SK-N-SH (cell line): ENCODE data around the gene HBG2. TPM values are rescaled to one million over a fixed set of nuclear protein-coding genes. Genes with fewer than 3 reads are reported as not detected.

Experiments
- CTCF ChIA-PET: fragments of 300-600, 350-600 bp; formaldehyde crosslinking; extraction: SDS; loops from one replicate; lab custom pipeline; 2021; lab: Yijun Ruan, JAX
- POLR2A ChIA-PET: fragments of 350-600 bp; sonication (Branson Sonifier 250); formaldehyde crosslinking; extraction: SDS; loops from one replicate; lab custom pipeline; 2020; ENCODE audit warnings: antibody characterized with exemption, inconsistent platforms; lab: Yijun Ruan, JAX
- DNase-seq: peaks from one replicate; pipeline ENCODE4 v3.0.0; 2012
- H2AFZ ChIP-seq: fragments of 200-600 bp; sonication (generic); 2 replicates; pipeline ENCODE4 v1.8.1; 2016; ENCODE audit warnings: antibody characterized with exemption, mild to moderate bottlenecking, low read depth
- H3F3A ChIP-seq: fragments of 200-600 bp; sonication (generic); replicated peaks from 2 replicates; pipeline ENCODE3; 2016; ENCODE audit warnings: antibody characterized with exemption, mild to moderate bottlenecking; ENCODE audit not compliant: insufficient read depth
- H3K27ac ChIP-seq, 2 experiments: fragments of 200-500 bp in 1 of 2; fragments of 200-600 bp in 1 of 2; sonication (Bioruptor generic) in 1 of 2; sonication (generic), shearing (Covaris generic) in 1 of 2; 2 replicates each; pipeline versions ENCODE4 v1.5.1 to v1.6.1; 2014 to 2016; ENCODE audit warnings: low read depth in 2 of 2, inconsistent platforms in 1 of 2, low read length in 1 of 2, mild to moderate bottlenecking in 1 of 2, mixed read lengths in 1 of 2
- H3K27me3 ChIP-seq: fragments of 200-600 bp; sonication (generic), shearing (Covaris generic); 2 replicates; pipeline ENCODE4 v1.6.1; 2016; ENCODE audit warnings: mixed run types; ENCODE audit not compliant: insufficient read depth
- H3K36me3 ChIP-seq, 2 experiments: fragments of 200-500 bp in 1 of 2; fragments of 200-600 bp in 1 of 2; sonication (Bioruptor generic) in 1 of 2; sonication (generic) in 1 of 2; replicated peaks in 1 of 2; 2 replicates each; pipeline versions ENCODE3 to v1.5.1; 2014 to 2016; ENCODE audit warnings: low read length in 1 of 2, mild to moderate bottlenecking in 1 of 2; ENCODE audit not compliant: insufficient read depth in 2 of 2, control insufficient read depth in 1 of 2
- H3K4me1 ChIP-seq, 2 experiments: fragments of 200-500 bp in 1 of 2; fragments of 200-600 bp in 1 of 2; sonication (Bioruptor generic) in 1 of 2; sonication (generic), shearing (Covaris generic) in 1 of 2; 2 replicates each; pipeline versions ENCODE4 v1.5.1 to v1.6.1; 2014 to 2016; ENCODE audit warnings: low read depth in 1 of 2, low read length in 1 of 2, mixed run types in 1 of 2; ENCODE audit not compliant: insufficient read depth in 2 of 2, control insufficient read depth in 1 of 2
- H3K4me2 ChIP-seq: fragments of 200-600 bp; sonication (generic), shearing (Covaris generic); 2 replicates; pipeline ENCODE4 v1.6.1; 2017; ENCODE audit warnings: mixed run types
- H3K4me3 ChIP-seq, 2 experiments: fragments of 200-500 bp in 1 of 2; fragments of 200-600 bp in 1 of 2; sonication (Bioruptor generic) in 1 of 2; sonication (generic), shearing (Covaris generic) in 1 of 2; 2 replicates each; pipeline versions ENCODE4 v1.5.1 to v1.8.1; 2014 to 2016; ENCODE audit warnings: low read depth in 2 of 2, inconsistent platforms in 1 of 2, low read length in 1 of 2, mild to moderate bottlenecking in 1 of 2, mixed read lengths in 1 of 2, moderate library complexity in 1 of 2
- H3K79me2 ChIP-seq: fragments of 200-600 bp; sonication (generic); 2 replicates; pipeline ENCODE4 v1.8.1; 2017; ENCODE audit warnings: mild to moderate bottlenecking; ENCODE audit not compliant: insufficient read depth
- H3K9ac ChIP-seq: fragments of 200-600 bp; sonication (generic); 2 replicates; pipeline ENCODE4 v1.6.1; 2017; ENCODE audit warnings: mixed run types
- H3K9me2 ChIP-seq: fragments of 200-600 bp; sonication (generic); 2 replicates; pipeline ENCODE4 v1.6.1; 2017; ENCODE audit warnings: mixed run types
- H3K9me3 ChIP-seq: fragments of 200-600 bp; sonication (generic); 2 replicates; pipeline ENCODE4 v1.6.1; 2017; ENCODE audit warnings: mixed run types, mild to moderate bottlenecking, moderate library complexity
- H4K20me1 ChIP-seq: fragments of 200-600 bp; sonication (generic); 2 replicates; pipeline ENCODE4 v1.6.1; 2017; ENCODE audit warnings: mild to moderate bottlenecking, mixed run types; ENCODE audit not compliant: insufficient read depth
- CHD2 ChIP-seq: fragments of 150-350 bp; IDR thresholded peaks from 2 replicates; pipeline ENCODE4 v1.6.1; 2018; ENCODE audit warnings: low read length; ENCODE audit not compliant: partially characterized antibody
- ELF1 ChIP-seq: IDR thresholded peaks from 2 replicates; pipeline ENCODE4 v1.4.0; 2012
- FOXM1 ChIP-seq: IDR thresholded peaks from 2 replicates; pipeline ENCODE4 v1.4.0; 2012; ENCODE audit warnings: low read depth, mild to moderate bottlenecking
- GATA2 ChIP-seq: sonication (generic); formaldehyde crosslinking; IDR thresholded peaks from 2 replicates; pipeline ENCODE4 v1.5.0; 2020; ENCODE audit warnings: mild to moderate bottlenecking, missing genetic modification reagents
- MXI1 ChIP-seq: IDR thresholded peaks from 2 replicates; pipeline ENCODE4 v1.6.1; 2012; ENCODE audit warnings: mild to moderate bottlenecking, low read depth, low read length, improper control_type of control experiment
- NRF1 ChIP-seq: IDR thresholded peaks from 2 replicates; pipeline ENCODE4 v1.6.1; 2012; ENCODE audit warnings: low read depth, mild to moderate bottlenecking, low read length
- POLR2AphosphoS5 ChIP-seq: IDR thresholded peaks from 2 replicates; pipeline ENCODE4 v1.6.1; 2012; ENCODE audit warnings: low read depth, low read length
- RCOR1 ChIP-seq: fragments of 150-350 bp; IDR thresholded peaks from 2 replicates; pipeline ENCODE4 v1.6.1; 2017; ENCODE audit warnings: antibody characterized with exemption, low read length
- SIN3A ChIP-seq: IDR thresholded peaks from 2 replicates; pipeline ENCODE4 v1.6.1; 2012; ENCODE audit warnings: low read depth, mild to moderate bottlenecking, low read length, moderate library complexity, borderline replicate concordance
- TCF12 ChIP-seq: IDR thresholded peaks from 2 replicates; pipeline ENCODE4 v1.4.0; 2012
- TEAD4 ChIP-seq: IDR thresholded peaks from 2 replicates; pipeline ENCODE4 v1.4.0; 2012; ENCODE audit warnings: mild to moderate bottlenecking, borderline replicate concordance; ENCODE audit not compliant: insufficient read depth
- YY1 ChIP-seq: IDR thresholded peaks from 2 replicates; pipeline ENCODE4 v1.4.0; 2012; ENCODE audit warnings: low read depth, mild to moderate bottlenecking
- WGBS: methylation state at CpG from one replicate; pipeline ENCODE4 v1.1.6; 2017; ENCODE audit warnings: low lambda C conversion rate; 5-methylcytosine and 5-hydroxymethylcytosine counted together
- polyA plus RNA-seq, 3 experiments: library from polyadenylated mRNA; depleted of rRNA; stranded (reverse); fragments of >200 nt; gene quantifications; 2 replicates each; pipeline ENCODE4 v1.2.3, GENCODE V29; 2012
- TF ChIP-seq, protein P1 (sequence below): IDR thresholded peaks from 2 replicates; pipeline ENCODE4 v1.4.0; 2012; ENCODE audit warnings: low read depth
- TF ChIP-seq, protein P2 (sequence below): fragments of 200-600 bp; sonication (generic); IDR thresholded peaks from 2 replicates; pipeline ENCODE4 v1.6.1; 2017; ENCODE audit warnings: antibody characterized with exemption, mild to moderate bottlenecking, moderate library complexity
- TF ChIP-seq, protein P3 (sequence below): IDR thresholded peaks from 2 replicates; pipeline ENCODE4 v1.6.1; 2012; ENCODE audit warnings: mild to moderate bottlenecking, low read depth, low read length, moderate library complexity
- TF ChIP-seq, protein P4 (sequence below): fragments of 150-350 bp; IDR thresholded peaks from 2 replicates; pipeline ENCODE4 v1.6.1; 2016; ENCODE audit warnings: mild to moderate bottlenecking, low read depth, low read length
- TF ChIP-seq, protein P5 (sequence below): fragments of 150-350 bp; IDR thresholded peaks from 2 replicates; pipeline ENCODE4 v1.6.1; 2017; ENCODE audit warnings: antibody characterized with exemption, low read length, low read depth, borderline replicate concordance
- TF ChIP-seq, protein P6 (sequence below): IDR thresholded peaks from 2 replicates; pipeline ENCODE4 v1.4.0; 2012; ENCODE audit warnings: low read depth, borderline replicate concordance

Gene HBG2
- polyA plus RNA-seq, 1 of the 3 experiments (the other 2 are of a cell fraction) = 0.33 TPM

DNA sequence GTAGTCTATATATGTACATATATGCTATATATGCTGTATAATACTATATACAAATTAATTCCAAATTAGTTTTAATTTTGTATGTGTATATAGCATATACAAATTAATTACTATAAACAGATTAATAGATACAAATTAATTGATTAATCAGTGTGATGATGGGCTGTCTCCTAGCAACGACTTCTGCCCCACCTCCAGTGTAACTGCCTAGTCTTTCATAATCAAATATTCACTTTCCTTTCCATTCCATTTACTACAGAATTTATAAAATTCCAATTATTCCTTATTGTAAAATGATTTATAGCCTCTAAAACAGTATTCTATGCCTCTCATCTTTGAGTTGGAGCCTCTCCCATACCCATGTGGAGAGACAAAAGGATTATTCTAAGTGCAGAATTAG lies 21.3 kb downstream of the HBG2 start (continued):
- TF ChIP-seq POLR2AphosphoS5 = no peak
- no peak for TF ChIP-seq MXI1
- TF ChIP-seq, protein P1, sequence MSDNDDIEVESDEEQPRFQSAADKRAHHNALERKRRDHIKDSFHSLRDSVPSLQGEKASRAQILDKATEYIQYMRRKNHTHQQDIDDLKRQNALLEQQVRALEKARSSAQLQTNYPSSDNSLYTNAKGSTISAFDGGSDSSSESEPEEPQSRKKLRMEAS = no peak
- TF ChIP-seq, all 33 proteins: peak for 0

DNA sequence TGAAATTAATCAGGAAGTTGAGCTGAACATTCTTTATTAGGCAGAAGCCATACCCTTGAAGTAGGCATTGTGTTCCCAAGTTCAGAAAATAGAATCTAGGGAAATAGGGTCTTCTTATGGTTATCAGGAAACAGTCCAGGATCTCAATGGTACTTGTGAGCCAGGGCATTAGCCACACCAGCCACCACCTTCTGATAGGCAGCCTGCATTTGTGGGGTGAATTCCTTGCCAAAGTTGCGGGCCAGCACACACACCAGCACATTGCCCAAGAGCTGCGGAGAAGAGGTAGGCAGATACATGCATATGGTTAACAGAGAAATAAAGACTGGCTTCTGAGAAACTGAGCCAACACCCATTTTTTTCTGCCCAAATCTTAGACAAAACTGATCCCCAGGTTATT lies 21.8 kb downstream of the HBG2 start:
- Histone ChIP-seq H3K27me3 (no peaks in the 10 kb centered on the region), H3K79me2 (no peaks in the 10 kb centered on the region), H3K36me3 (no peaks in the 10 kb centered on the region), H3K4me2 (no peak overlapping the region), H3K9me3 (no peaks in the 10 kb centered on the region), H2AFZ (no peak overlapping the region), H3K4me3 (no peak overlapping the region), H3K9me2 (no peaks in the 10 kb centered on the region), H3K4me1 (no peaks in the 10 kb centered on the region), H3K9ac (no peak overlapping the region), H3F3A (no peaks in the 10 kb centered on the region), H4K20me1 (no peaks in the 10 kb centered on the region), H3K27ac (no peak overlapping the region)
- ChIA-PET POLR2A (no interaction called here), CTCF (no interaction called here)
- WGBS = 31% methylated on average over 2 of the region's 2 CpGs
- no peak for DNase-seq
- TF ChIP-seq, protein P2, sequence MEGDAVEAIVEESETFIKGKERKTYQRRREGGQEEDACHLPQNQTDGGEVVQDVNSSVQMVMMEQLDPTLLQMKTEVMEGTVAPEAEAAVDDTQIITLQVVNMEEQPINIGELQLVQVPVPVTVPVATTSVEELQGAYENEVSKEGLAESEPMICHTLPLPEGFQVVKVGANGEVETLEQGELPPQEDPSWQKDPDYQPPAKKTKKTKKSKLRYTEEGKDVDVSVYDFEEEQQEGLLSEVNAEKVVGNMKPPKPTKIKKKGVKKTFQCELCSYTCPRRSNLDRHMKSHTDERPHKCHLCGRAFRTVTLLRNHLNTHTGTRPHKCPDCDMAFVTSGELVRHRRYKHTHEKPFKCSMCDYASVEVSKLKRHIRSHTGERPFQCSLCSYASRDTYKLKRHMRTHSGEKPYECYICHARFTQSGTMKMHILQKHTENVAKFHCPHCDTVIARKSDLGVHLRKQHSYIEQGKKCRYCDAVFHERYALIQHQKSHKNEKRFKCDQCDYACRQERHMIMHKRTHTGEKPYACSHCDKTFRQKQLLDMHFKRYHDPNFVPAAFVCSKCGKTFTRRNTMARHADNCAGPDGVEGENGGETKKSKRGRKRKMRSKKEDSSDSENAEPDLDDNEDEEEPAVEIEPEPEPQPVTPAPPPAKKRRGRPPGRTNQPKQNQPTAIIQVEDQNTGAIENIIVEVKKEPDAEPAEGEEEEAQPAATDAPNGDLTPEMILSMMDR = no peak
- TF ChIP-seq TEAD4 (no peak), CHD2 (no peak), ELF1 (no peak), RCOR1 (no peak), SIN3A (no peak), NRF1 (no peak), GATA2 (CRISPR knock-in tag) (no peak), TCF12 (no peak), FOXM1 (no peak), YY1 (no peak)
- TF ChIP-seq, protein P3, sequence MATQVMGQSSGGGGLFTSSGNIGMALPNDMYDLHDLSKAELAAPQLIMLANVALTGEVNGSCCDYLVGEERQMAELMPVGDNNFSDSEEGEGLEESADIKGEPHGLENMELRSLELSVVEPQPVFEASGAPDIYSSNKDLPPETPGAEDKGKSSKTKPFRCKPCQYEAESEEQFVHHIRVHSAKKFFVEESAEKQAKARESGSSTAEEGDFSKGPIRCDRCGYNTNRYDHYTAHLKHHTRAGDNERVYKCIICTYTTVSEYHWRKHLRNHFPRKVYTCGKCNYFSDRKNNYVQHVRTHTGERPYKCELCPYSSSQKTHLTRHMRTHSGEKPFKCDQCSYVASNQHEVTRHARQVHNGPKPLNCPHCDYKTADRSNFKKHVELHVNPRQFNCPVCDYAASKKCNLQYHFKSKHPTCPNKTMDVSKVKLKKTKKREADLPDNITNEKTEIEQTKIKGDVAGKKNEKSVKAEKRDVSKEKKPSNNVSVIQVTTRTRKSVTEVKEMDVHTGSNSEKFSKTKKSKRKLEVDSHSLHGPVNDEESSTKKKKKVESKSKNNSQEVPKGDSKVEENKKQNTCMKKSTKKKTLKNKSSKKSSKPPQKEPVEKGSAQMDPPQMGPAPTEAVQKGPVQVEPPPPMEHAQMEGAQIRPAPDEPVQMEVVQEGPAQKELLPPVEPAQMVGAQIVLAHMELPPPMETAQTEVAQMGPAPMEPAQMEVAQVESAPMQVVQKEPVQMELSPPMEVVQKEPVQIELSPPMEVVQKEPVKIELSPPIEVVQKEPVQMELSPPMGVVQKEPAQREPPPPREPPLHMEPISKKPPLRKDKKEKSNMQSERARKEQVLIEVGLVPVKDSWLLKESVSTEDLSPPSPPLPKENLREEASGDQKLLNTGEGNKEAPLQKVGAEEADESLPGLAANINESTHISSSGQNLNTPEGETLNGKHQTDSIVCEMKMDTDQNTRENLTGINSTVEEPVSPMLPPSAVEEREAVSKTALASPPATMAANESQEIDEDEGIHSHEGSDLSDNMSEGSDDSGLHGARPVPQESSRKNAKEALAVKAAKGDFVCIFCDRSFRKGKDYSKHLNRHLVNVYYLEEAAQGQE = no peak
- TF ChIP-seq, protein P4, sequence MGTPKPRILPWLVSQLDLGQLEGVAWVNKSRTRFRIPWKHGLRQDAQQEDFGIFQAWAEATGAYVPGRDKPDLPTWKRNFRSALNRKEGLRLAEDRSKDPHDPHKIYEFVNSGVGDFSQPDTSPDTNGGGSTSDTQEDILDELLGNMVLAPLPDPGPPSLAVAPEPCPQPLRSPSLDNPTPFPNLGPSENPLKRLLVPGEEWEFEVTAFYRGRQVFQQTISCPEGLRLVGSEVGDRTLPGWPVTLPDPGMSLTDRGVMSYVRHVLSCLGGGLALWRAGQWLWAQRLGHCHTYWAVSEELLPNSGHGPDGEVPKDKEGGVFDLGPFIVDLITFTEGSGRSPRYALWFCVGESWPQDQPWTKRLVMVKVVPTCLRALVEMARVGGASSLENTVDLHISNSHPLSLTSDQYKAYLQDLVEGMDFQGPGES = no peak
- TF ChIP-seq, protein P5, sequence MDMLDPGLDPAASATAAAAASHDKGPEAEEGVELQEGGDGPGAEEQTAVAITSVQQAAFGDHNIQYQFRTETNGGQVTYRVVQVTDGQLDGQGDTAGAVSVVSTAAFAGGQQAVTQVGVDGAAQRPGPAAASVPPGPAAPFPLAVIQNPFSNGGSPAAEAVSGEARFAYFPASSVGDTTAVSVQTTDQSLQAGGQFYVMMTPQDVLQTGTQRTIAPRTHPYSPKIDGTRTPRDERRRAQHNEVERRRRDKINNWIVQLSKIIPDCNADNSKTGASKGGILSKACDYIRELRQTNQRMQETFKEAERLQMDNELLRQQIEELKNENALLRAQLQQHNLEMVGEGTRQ = no peak
- TF ChIP-seq, protein P6, sequence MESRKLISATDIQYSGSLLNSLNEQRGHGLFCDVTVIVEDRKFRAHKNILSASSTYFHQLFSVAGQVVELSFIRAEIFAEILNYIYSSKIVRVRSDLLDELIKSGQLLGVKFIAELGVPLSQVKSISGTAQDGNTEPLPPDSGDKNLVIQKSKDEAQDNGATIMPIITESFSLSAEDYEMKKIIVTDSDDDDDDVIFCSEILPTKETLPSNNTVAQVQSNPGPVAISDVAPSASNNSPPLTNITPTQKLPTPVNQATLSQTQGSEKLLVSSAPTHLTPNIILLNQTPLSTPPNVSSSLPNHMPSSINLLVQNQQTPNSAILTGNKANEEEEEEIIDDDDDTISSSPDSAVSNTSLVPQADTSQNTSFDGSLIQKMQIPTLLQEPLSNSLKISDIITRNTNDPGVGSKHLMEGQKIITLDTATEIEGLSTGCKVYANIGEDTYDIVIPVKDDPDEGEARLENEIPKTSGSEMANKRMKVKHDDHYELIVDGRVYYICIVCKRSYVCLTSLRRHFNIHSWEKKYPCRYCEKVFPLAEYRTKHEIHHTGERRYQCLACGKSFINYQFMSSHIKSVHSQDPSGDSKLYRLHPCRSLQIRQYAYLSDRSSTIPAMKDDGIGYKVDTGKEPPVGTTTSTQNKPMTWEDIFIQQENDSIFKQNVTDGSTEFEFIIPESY = no peak
